Loucy (cell line): ENCODE data around the gene WWC1.

Source experiments
- H2AFZ ChIP-seq: fragments of 200-600 bp; sonication (generic); 2 replicates; pipeline ENCODE4 v1.6.0; 2016; ENCODE audit warnings: antibody characterized with exemption, mild to moderate bottlenecking, low read length, moderate library complexity
- H3F3A ChIP-seq: fragments of 200-600 bp; 2 replicates; pipeline ENCODE4 v1.6.0; 2016; ENCODE audit warnings: antibody characterized with exemption, low read depth, mild to moderate bottlenecking
- H3K27me3 ChIP-seq: fragments of 200-600 bp; sonication (generic); 2 replicates; pipeline ENCODE4 v1.6.1; 2014; ENCODE audit warnings: low read length, mild to moderate bottlenecking; ENCODE audit not compliant: insufficient read depth, poor library complexity, severe bottlenecking
- H3K36me3 ChIP-seq: fragments of 200-600 bp; sonication (generic); 2 replicates; pipeline ENCODE4 v1.6.1; 2016; ENCODE audit warnings: low read length; ENCODE audit not compliant: insufficient read depth
- H3K4me1 ChIP-seq: fragments of 200-600 bp; sonication (generic); 2 replicates; pipeline ENCODE4 v1.5.1; 2014; ENCODE audit warnings: low read length, mild to moderate bottlenecking; ENCODE audit not compliant: insufficient read depth, poor library complexity, severe bottlenecking
- H3K4me2 ChIP-seq: fragments of 200-600 bp; sonication (generic); 2 replicates; pipeline ENCODE4 v1.6.0; 2014; ENCODE audit warnings: antibody characterized with exemption, low read length, low read depth, mild to moderate bottlenecking; ENCODE audit not compliant: poor library complexity, severe bottlenecking
- H3K4me3 ChIP-seq: fragments of 200-600 bp; sonication (generic); 2 replicates; pipeline ENCODE4 v1.5.1; 2014; ENCODE audit warnings: low read length, mild to moderate bottlenecking, mixed read lengths; ENCODE audit not compliant: poor library complexity, severe bottlenecking
- H3K79me2 ChIP-seq: fragments of 200-600 bp; sonication (generic); 2 replicates; pipeline ENCODE4 v1.6.1; 2014; ENCODE audit warnings: low read length; ENCODE audit not compliant: insufficient read depth
- H3K9ac ChIP-seq: fragments of 200-600 bp; sonication (generic); 2 replicates; pipeline ENCODE4 v1.6.0; 2014; ENCODE audit warnings: mild to moderate bottlenecking, low read depth, low read length, moderate library complexity; ENCODE audit not compliant: poor library complexity, severe bottlenecking
- H3K9me2 ChIP-seq: fragments of 200-600 bp; sonication (generic); replicated peaks from 2 replicates; pipeline ENCODE4 v1.6.1; 2016; ENCODE audit warnings: low read depth, low read length, mixed read lengths
- H3K9me3 ChIP-seq: fragments of 200-600 bp; sonication (generic); 2 replicates; pipeline ENCODE4 v1.6.1; 2014; ENCODE audit warnings: mild to moderate bottlenecking, antibody characterized with exemption, low read length, low read depth; ENCODE audit not compliant: insufficient read depth
- H4K20me1 ChIP-seq: fragments of 200-600 bp; sonication (generic); 2 replicates; pipeline ENCODE4 v1.6.0; 2014; ENCODE audit warnings: antibody characterized with exemption, low read length, mild to moderate bottlenecking; ENCODE audit not compliant: insufficient read depth, poor library complexity, severe bottlenecking
- EZH2phosphoT487 ChIP-seq: fragments of 200-600 bp; IDR thresholded peaks from 2 replicates; pipeline ENCODE4 v1.6.1; 2018; ENCODE audit warnings: antibody characterized with exemption, mild to moderate bottlenecking, moderate library complexity, borderline replicate concordance
- TF ChIP-seq, protein P1 (sequence below): fragments of 200-600 bp; sonication (generic); conservative IDR thresholded peaks from 2 replicates; pipeline ENCODE4 v1.5.1; 2014; ENCODE audit warnings: mild to moderate bottlenecking, antibody characterized with exemption, low read length

WWC1 gene

DNA sequence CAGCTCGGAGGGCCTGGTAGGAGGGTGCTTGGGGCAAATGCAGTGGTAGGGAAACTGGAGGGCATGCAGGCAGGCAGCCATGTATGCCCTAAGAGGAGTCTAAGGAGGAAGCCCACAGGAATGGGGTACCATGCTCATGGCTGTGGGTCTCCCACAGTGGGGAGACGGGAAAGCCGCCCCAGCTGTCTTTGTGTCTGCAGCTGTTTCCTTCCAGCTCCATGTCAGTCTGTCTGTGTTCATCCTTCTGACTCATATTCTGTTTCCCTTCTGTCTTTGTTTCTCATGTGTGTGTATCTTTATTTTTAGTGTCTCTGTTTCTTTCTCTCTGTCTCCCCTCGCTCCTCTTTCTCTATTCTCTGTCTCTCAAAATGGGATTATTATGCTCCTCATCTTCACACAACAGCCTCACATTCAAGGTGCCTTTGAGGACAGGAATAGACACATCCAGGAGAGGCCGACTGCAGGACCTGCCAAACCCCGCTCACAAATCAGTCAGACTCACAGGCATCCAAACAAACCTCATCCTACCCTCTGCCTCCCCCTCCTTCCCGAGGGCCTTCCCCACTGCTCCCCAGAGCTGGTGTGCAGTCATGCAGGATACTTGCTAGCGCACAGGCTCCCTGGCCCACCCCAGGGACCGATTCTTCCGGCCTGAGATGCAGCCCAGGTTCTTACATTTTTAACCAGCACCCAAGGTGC, 126.4 kb downstream of the WWC1 start:
- Histone ChIP-seq H3K4me1 (no peaks in the 10 kb centered on the region), H4K20me1 (no peaks in the 10 kb centered on the region), H3K4me3 (no peak overlapping the region), H3K9me2 (no peaks in the 10 kb centered on the region), H3K79me2 (no peaks in the 10 kb centered on the region), H3F3A (no peaks in the 10 kb centered on the region), H3K4me2 (no peak overlapping the region), H3K36me3 (no peaks in the 10 kb centered on the region), H2AFZ (no peak overlapping the region), H3K9me3 (no peaks in the 10 kb centered on the region), H3K9ac (no peak overlapping the region), H3K27me3 (no peaks in the 10 kb centered on the region)
- TF ChIP-seq, protein P1, sequence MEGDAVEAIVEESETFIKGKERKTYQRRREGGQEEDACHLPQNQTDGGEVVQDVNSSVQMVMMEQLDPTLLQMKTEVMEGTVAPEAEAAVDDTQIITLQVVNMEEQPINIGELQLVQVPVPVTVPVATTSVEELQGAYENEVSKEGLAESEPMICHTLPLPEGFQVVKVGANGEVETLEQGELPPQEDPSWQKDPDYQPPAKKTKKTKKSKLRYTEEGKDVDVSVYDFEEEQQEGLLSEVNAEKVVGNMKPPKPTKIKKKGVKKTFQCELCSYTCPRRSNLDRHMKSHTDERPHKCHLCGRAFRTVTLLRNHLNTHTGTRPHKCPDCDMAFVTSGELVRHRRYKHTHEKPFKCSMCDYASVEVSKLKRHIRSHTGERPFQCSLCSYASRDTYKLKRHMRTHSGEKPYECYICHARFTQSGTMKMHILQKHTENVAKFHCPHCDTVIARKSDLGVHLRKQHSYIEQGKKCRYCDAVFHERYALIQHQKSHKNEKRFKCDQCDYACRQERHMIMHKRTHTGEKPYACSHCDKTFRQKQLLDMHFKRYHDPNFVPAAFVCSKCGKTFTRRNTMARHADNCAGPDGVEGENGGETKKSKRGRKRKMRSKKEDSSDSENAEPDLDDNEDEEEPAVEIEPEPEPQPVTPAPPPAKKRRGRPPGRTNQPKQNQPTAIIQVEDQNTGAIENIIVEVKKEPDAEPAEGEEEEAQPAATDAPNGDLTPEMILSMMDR: no peak
- TF ChIP-seq EZH2phosphoT487: no peak

DNA sequence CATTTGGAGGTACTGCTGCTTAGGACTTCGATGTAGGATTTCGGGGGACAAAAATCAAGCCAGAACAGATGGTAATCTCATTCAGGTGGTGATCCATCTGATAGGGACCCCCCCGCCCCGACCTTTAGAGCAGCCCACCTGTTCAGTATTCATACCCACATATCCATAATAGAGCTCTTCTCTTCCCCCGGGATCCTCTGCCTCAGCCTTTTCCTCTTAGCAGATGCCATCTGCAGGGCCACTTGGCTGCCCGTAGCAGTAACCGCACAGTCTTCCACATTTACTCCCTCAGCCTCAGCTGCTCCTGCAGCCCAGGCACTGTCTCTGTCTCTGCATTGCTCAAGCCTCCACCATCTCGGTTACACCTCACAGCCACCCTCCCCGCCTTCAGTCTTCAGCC, 129.0 kb downstream of the WWC1 start:
- Histone ChIP-seq H3K9me3 (no peaks in the 10 kb centered on the region), H3K4me3 (no peak overlapping the region), H3K27me3 (no peaks in the 10 kb centered on the region), H3F3A (no peaks in the 10 kb centered on the region), H3K9me2 (no peaks in the 10 kb centered on the region), H3K4me2 (no peak overlapping the region), H3K4me1 (no peaks in the 10 kb centered on the region), H2AFZ (no peak overlapping the region), H4K20me1 (no peaks in the 10 kb centered on the region), H3K36me3 (no peaks in the 10 kb centered on the region), H3K79me2 (no peaks in the 10 kb centered on the region), H3K9ac (no peak overlapping the region)
- no peak for TF ChIP-seq EZH2phosphoT487
- TF ChIP-seq, protein P1: no peak

DNA sequence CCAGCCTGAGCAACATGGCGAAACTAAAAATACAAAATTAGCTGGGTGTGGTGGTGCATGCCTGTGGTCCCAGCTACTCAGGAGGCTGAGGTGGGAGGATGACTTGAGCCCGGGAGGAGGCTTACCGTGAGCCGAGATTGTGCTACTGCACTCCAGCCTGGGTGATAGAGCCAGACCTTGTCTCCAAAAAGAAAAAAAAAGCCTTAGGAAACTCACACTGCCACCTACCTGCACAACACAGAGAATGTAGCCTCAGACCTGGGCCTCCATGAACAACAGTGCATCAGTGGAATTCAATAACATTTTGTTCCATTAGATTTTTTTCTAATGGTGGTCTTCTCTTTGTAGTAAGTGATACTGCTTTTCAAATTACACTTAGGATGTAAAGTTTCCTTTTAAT, 131.0 kb downstream of the WWC1 start:
- H3K36me3 ChIP-seq: no peaks in the 10 kb centered on the region
- TF ChIP-seq, protein P1: no peak; the same call in 1 of the 2 replicates
- TF ChIP-seq EZH2phosphoT487: no peak
- H3K9me2 ChIP-seq: no peaks in the 10 kb centered on the region
- H3F3A ChIP-seq: no peaks in the 10 kb centered on the region
- H4K20me1 ChIP-seq: no peaks in the 10 kb centered on the region
- H3K4me1 ChIP-seq: no peaks in the 10 kb centered on the region
- no peak overlapping the region for H3K4me3 ChIP-seq
- no peak overlapping the region for H2AFZ ChIP-seq
- no peaks in the 10 kb centered on the region for H3K27me3 ChIP-seq
- H3K9ac ChIP-seq: no peak overlapping the region
- no peaks in the 10 kb centered on the region for H3K9me3 ChIP-seq
- H3K4me2 ChIP-seq: no peak overlapping the region
- H3K79me2 ChIP-seq: no peaks in the 10 kb centered on the region
